ENCODE data around the gene HOXA9. TPM values are rescaled to one million over a fixed set of nuclear protein-coding genes. Genes with fewer than 3 reads are reported as not detected.

The HOXA9 gene
- polyA plus RNA-seq, 1 donor (not counting 4 experiments of a cell fraction or from before 2014, with no cell fraction given): 28.1 TPM

DNA sequence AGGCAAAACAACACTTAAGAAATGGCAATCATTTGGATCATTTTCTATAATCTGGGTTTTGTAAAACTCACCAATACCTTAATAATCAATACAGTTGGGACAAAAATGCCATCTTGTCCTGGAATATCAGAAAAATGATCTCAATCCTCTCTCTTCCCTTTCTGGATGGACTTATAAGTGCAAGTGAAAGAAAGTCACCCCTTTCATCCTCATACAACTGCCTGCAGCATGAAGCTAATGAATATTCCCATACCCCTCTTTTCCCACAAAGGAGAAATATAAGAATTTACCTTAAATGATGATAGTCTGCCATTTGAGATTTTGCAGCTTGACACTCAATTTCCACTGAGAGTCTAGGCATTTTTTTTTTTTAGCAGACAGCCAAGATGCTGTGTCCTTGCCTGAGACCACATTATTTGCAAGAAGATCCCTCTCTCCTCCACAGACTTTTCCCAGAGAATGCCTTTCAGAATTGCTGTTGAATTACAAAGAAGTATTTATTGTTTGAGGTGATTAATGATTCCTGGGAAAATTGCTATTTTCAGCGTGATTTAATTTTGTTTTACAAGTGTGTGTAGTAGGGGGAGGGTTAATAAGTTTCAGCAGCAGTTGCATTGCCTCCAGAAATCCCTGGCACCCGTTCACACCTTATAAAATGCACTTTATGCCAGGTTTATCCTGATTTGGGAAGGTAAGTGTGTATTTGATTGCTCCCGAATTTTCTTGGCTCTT is 38.6 kb downstream of the HOXA9 start:
- H3K36me3 ChIP-seq (ENCODE audit: control insufficient read depth in 2 of 2, extremely low read depth in 1 of 2, insufficient read depth in 2 of 2, low read length in 2 of 2): peaks cover 0 to 4% of the 10 kb centered on the region in 2 experiments
- peaks cover 3% of the 10 kb centered on the region for H3K79me2 ChIP-seq (ENCODE audit: control insufficient read depth, insufficient read depth, low read length)
- no peak overlapping the region for H3K4me2 ChIP-seq (ENCODE audit: control insufficient read depth, extremely low read depth, insufficient read depth, low read depth, low read length)
- H3K27me3 ChIP-seq (ENCODE audit: control insufficient read depth, extremely low read depth, insufficient read depth, low read length): no peaks in the 10 kb centered on the region
- no peak overlapping the region for H2AFZ ChIP-seq (ENCODE audit: control insufficient read depth, low read length)
- TF ChIP-seq EZH2 (IDR thresholded peaks at IDR 0.05; ENCODE audit: low read length): no peak
- TF ChIP-seq CTCF (optimal IDR thresholded peaks at IDR 0.05 in 1 of 3, IDR thresholded peaks at IDR 0.05 in 1 of 3, conservative IDR thresholded peaks at IDR 0.05 in 1 of 3; ENCODE audit: extremely low read depth in 1 of 3, insufficient read depth in 2 of 3, low read length in 3 of 3): no peak
- no peak for DNase-seq (ENCODE audit: low read depth, low spot score)
- dilution Hi-C loops (cut with MboI; ENCODE audit: extremely low pct_ligation_motif_present, low sequenced_read_pairs): no loop called here
- FAIRE-seq: no peak
- H3K4me3 ChIP-seq (ENCODE audit: control insufficient read depth in 2 of 3, extremely low read depth in 1 of 3, insufficient read depth in 2 of 3, low read depth in 1 of 3, low read length in 3 of 3): no peak overlapping the region
- H3K9me3 ChIP-seq (ENCODE audit: control insufficient read depth, low read depth, low read length): no peaks in the 10 kb centered on the region
- H3K4me1 ChIP-seq (ENCODE audit: control insufficient read depth, extremely low read depth, insufficient read depth, low read length): peaks cover 6% of the 10 kb centered on the region
- no peak overlapping the region for H3K9ac ChIP-seq (ENCODE audit: control insufficient read depth, extremely low read depth, insufficient read depth, low read length)
- H3K27ac ChIP-seq (ENCODE audit: control insufficient read depth, insufficient read depth, low read length): no peak overlapping the region
- no peaks in the 10 kb centered on the region for H4K20me1 ChIP-seq (ENCODE audit: control insufficient read depth, extremely low read depth, insufficient read depth, low read length)
- H3K9me1 ChIP-seq (ENCODE audit: control insufficient read depth, extremely low read depth, insufficient read depth, low read length): no peaks in the 10 kb centered on the region

- H3K4me3 ChIP-seq (ENCODE audit: control insufficient read depth in 2 of 3, extremely low read depth in 1 of 3, insufficient read depth in 2 of 3, low read depth in 1 of 3, low read length in 3 of 3): no peak overlapping the region
- TF ChIP-seq EZH2 (IDR thresholded peaks at IDR 0.05; ENCODE audit: low read length) (no peak), CTCF (optimal IDR thresholded peaks at IDR 0.05 in 1 of 3, IDR thresholded peaks at IDR 0.05 in 1 of 3, conservative IDR thresholded peaks at IDR 0.05 in 1 of 3; ENCODE audit: extremely low read depth in 1 of 3, insufficient read depth in 2 of 3, low read length in 3 of 3) (no peak)
- no peak overlapping the region for H3K4me2 ChIP-seq (ENCODE audit: control insufficient read depth, extremely low read depth, insufficient read depth, low read depth, low read length)
- peaks cover 0 to 4% of the 10 kb centered on the region in 2 experiments for H3K36me3 ChIP-seq (ENCODE audit: control insufficient read depth in 2 of 2, extremely low read depth in 1 of 2, insufficient read depth in 2 of 2, low read length in 2 of 2)
- no peaks in the 10 kb centered on the region for H3K27me3 ChIP-seq (ENCODE audit: control insufficient read depth, extremely low read depth, insufficient read depth, low read length)
- H2AFZ ChIP-seq (ENCODE audit: control insufficient read depth, low read length): no peak overlapping the region
- H3K4me1 ChIP-seq (ENCODE audit: control insufficient read depth, extremely low read depth, insufficient read depth, low read length): peaks cover under 1% of the 10 kb centered on the region
- FAIRE-seq (no peak), DNase-seq (ENCODE audit: low read depth, low spot score) (no peak)
- no peak overlapping the region for H3K27ac ChIP-seq (ENCODE audit: control insufficient read depth, insufficient read depth, low read length)
- dilution Hi-C loops (cut with MboI; ENCODE audit: extremely low pct_ligation_motif_present, low sequenced_read_pairs): no loop called here
- H3K9me3 ChIP-seq (ENCODE audit: control insufficient read depth, low read depth, low read length): no peaks in the 10 kb centered on the region
- no peaks in the 10 kb centered on the region for H3K9me1 ChIP-seq (ENCODE audit: control insufficient read depth, extremely low read depth, insufficient read depth, low read length)
- H4K20me1 ChIP-seq (ENCODE audit: control insufficient read depth, extremely low read depth, insufficient read depth, low read length): no peaks in the 10 kb centered on the region
- no peak overlapping the region for H3K9ac ChIP-seq (ENCODE audit: control insufficient read depth, extremely low read depth, insufficient read depth, low read length)
- no peaks in the 10 kb centered on the region for H3K79me2 ChIP-seq (ENCODE audit: control insufficient read depth, insufficient read depth, low read length)
Measured at GRCh38 chr7:27125986-27126394, 39.3 kb downstream of the HOXA9 start.

All from keratinocyte (primary cell).